T-helper 2 cell treated with Interferon-gamma antibody and Interleukin-4, amounts not matched to agents 100 ng/mL and 5 ng/mL, for 36 hours (primary cell): ENCODE measurements around the gene OR6F1. TPM values are rescaled to one million over a fixed set of nuclear protein-coding genes. Genes with fewer than 3 reads are reported as not detected.
"Not testable (repeated sequence)": the region's sequence is repeated elsewhere in the genome, so short reads cannot be mapped to it uniquely, and the experiment has no call there.

Source experiments
- intact Hi-C: fragments of 100-400 bp; cut with micrococcal nuclease; formaldehyde crosslinking; loops from one replicate; pipeline ENCODE4 v1.15.1; 2023
- total RNA-seq: library from RNA; stranded (reverse); gene quantifications from 2 replicates; pipeline ENCODE4 v1.2.3, GENCODE V29; 2022

Gene OR6F1
- not detected in 2 replicates for total RNA-seq

DNA sequence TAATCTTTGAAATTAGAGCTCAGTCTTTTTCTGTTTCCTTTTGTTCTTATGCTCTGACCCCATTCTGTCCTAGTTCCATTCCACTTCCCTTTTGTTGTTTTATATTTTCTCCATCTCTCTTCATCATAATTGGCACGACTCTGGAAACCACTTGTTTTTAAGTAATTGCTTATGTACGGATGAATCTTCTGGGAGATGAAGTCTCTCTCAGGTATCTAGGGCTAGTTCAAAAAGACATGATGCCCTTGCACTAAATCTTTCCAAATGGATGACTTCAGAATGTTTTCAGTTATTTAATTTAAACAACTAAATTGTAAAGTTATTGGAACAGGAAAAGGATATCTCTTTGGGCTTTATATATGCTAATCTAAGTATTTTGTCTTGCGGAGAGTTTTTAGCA, at the start of gene OR6F1:
TSS of gene OR6F1 (minus strand) at position 101 of the 400 bp plus-strand sequence. CDS start 3,891 bp downstream, outside the sequence.
- intact Hi-C loops = no loop called here

DNA sequence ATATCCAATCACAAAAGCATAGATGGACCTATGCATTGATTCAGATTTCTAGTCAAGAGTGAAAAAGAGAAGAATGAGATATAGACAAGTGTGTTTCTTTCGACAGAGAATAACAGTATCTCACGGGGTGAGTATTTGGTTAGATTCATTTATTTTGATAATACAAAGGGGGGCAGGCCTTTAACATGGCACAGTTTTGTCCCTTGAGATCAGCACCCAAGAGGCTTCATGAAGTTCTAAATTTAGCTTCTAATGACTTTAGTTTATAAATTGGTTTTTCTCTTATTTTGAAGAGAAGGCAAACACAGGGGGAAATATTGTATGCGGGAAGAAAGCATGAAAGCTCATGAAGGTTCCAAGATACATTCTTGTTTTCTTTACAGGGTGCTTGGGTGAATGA, 44.0 kb upstream of the OR6F1 start, which contains the start of gene OR1C1:
TSS of gene OR1C1 (minus strand) at position 101 of the 400 bp plus-strand sequence. CDS start 2,150 bp downstream, outside the sequence.
- intact Hi-C loops = no loop called here

DNA sequence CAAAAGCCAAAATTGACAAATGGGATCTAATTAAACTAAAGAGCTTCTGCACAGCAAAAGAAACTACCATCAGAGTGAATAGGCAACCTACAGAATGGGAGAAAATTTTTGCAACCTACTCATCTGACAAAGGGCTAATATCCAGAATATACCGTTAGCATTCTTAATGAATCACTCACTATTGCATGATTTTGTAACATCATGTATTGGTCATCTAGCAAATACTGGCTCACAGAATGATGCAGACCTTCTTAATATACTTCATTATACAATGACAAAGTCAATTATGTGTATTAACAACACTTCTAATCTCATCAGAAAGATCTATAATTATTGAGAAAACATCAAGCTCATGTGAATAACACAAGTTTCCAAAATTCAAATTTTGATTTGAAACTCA, 37.9 kb upstream of the OR6F1 start:
- intact Hi-C loops = not testable (repeated sequence)

DNA sequence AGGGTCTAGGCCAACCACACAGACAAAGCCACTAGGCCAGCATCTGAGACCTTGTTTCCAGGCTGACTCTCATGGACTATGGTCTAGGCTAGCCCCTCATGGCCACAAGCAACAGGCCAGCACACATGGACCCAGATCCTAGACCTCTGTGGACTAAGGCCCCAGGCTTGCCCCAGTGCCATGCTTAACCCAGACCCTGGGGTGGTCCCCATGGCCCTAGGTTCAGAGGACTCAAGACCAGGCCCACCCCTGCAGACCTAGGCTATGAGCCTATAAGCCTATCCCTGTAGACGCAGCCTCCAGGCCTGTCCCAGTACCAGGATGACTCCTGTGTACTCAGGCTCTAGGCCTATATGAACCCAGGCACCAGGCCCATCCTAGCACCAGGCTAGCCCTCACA, 33.4 kb upstream of the OR6F1 start:
- intact Hi-C loops = no loop called here

DNA sequence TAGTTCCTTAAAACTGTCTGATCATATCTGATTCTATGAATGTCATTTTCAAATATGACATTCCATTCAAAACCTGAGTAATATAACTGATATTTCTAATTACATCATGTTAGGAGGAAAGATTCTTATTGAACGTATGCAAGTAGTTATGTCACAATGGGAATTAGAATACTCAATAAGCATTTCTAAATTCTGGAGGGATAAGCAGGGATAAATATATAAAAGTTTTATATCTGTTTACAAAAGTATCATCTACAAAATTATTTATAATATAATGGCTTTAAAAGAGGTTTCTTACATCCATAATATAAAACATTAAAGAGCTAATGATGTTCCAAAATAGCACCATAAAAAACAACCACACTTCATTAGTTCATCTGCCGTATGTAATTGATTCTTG, 31.6 kb upstream of the OR6F1 start, which contains the start of gene OR14A2:
TSS of gene OR14A2 (minus strand) at position 101 of the 400 bp plus-strand sequence.
- intact Hi-C loops = no loop called here

GRCh38 chr1:247747616-247748015, 31.2 kb upstream of the OR6F1 start:
- intact Hi-C loops = no loop called here

GRCh38 chr1:247746391-247746935, 30.0 kb upstream of the OR6F1 start:
- intact Hi-C loops = no loop called here

- intact Hi-C loops = not testable (repeated sequence)
These were observed 25.8 kb upstream of the OR6F1 start for GRCh38 chr1:247742215-247742760.

DNA sequence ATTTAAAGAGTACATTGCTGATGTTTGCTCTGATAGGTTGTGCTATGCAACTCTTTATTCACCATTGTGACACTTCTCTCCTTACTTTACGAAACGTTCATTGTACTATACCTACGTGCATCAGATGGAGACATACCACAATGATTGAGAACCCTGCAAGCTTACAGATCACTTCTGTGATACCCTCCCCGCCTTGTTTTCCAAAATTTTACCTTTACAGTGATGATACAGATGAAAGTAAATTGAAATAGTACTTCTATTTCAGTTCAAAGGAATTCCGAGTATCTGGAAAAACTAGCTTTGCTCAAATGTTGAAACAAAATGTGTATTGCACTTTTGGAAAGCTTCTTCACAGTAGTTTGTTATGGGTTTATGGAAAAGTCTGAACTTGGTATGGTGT, 25.3 kb upstream of the OR6F1 start:
- intact Hi-C loops = no loop called here

DNA sequence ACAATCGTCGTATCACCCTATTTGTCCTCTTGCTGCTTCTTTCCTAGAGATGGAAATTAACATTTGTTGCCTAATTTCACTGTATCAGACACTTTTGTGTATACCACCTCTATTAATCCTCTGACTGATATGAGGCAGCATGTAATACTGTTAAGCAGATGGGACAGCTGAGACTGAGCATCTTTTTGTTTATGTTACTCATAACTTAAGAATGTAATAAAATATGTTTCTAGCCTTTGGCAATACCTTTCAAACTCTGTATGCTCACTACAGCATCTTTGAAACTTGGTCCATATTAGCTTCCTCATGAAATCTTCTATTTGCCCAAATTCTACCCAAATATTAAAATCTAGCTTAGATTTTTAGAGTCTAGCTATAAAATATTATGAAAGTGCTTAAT, 24.3 kb upstream of the OR6F1 start:
- intact Hi-C loops = no loop called here

DNA sequence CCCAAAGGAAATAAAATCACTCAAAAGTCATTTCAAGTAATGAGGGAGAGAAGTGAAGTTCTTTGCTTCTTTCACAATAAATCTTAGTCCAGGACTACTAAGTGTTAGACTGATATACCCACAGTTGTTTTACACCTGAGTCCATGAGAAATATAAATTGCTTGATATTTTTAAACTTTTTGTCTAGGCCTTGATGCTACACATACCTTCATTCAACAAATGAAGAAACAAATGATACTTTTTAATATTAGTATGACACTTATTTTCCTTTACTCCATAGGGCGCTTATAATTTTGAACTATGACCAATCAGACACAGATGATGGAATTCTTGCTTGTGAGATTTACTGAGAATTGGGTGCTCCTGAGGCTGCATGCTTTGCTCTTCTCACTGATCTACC, 21.9 kb upstream of the OR6F1 start, which contains the start of gene OR14K1:
TSS of gene OR14K1 (plus strand) at position 301 of the 400 bp plus-strand sequence. CDS start at position 301, 0 bp downstream.
- intact Hi-C loops = no loop called here

DNA sequence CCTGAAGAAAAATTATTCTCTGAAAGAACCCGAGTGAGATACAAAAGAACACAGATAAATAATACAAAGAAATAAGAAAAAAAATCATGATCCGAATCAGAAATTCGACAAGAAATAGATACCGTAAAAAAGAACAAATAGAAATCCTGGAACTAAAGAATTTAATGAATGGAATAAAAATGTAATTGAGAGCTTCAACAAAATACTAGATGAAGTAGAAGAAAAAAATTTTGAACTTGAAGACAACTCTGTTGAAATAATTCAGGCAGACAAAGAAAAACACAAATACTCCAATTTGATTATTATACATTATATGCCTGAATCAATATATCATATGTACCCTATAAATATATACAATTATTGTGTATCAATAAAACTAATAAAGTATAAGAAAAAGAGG, 4.8 kb upstream of the OR6F1 start:
- intact Hi-C loops = no loop called here

- intact Hi-C loops = no loop called here
These were observed 2.7 kb downstream of the OR6F1 start for GRCh38 chr1:247713753-247714152.

GRCh38 chr1:247710681-247711080, 5.8 kb downstream of the OR6F1 start:
- intact Hi-C loops = not testable (repeated sequence)

GRCh38 chr1:247701338-247701737, 15.1 kb downstream of the OR6F1 start:
- intact Hi-C loops = no loop called here

GRCh38 chr1:247681288-247681897, 35.1 kb downstream of the OR6F1 start:
- intact Hi-C loops = loop anchor here (10.0 kb wide), 1 partner anchor 253 kb away; no protein-coding TSS in a partner anchor

DNA sequence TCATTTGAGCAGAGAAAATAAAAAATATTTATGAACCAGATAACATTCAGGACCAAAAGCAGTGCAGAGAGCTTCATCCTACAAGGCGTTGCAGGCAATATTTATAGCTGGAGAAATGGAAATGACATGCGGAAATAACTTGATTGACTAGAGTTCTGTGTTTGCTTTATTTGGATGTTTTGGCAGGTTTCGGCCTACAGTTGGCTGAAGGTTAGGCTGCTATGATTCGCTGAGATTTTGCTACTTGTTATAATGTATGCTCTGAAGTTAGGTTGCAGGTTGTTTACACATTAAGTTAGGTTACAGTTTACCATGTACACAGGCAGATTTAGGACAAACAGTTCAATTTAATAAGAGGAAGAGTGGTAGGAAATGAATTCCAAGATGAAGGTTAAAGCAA, 36.3 kb downstream of the OR6F1 start:
- intact Hi-C loops = loop anchor here (10.0 kb wide), 1 partner anchor 255 kb away; no protein-coding TSS in a partner anchor

DNA sequence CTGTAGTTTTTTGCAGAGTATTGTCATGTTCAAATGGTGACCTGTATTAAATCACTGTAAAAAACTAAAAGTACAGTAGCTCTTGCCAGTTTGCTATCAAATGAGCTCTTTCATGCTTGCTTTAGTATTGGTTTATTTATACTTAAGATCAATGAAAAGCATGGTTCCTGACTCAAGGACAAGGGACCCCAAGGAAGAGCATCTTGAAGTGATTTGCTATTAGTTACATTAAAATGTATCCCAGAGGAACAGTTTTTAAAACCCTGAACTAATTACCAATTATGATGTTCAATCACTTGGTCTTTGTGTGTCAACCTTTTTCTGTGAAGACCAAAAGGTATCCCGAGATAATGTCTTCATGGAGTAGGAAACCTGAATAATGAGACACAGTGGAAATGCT, 36.8 kb downstream of the OR6F1 start, which contains the start of gene OR13G1:
TSS of gene OR13G1 (minus strand) at position 101 of the 400 bp plus-strand sequence. CDS start 6,698 bp downstream, outside the sequence.
- intact Hi-C loops = loop anchor here (10.0 kb wide), 1 partner anchor 255 kb away; no protein-coding TSS in a partner anchor

GRCh38 chr1:247669225-247669624, 47.2 kb downstream of the OR6F1 start:
- intact Hi-C loops = no loop called here
